Endodermal cell (in vitro differentiated cells): Measurements from ENCODE around the gene BUD31. TPM values are rescaled to one million over a fixed set of nuclear protein-coding genes. Genes with fewer than 3 reads are reported as not detected.
A peak's percentile ranks its signal among the peaks of the same experiment; 100 is the strongest.

ENCODE experiments used
- DNase-seq: peaks from one replicate; pipeline ENCODE4 v3.0.0-alpha.2; 2017
- H3K27ac ChIP-seq: 2 replicates; pipeline ENCODE4 v1.5.1; 2013; ENCODE audit warnings: mild to moderate bottlenecking, low read depth, low read length, moderate library complexity
- H3K27me3 ChIP-seq: 2 replicates; pipeline ENCODE4 v1.6.1; 2013; ENCODE audit warnings: mild to moderate bottlenecking, low read length, moderate library complexity; ENCODE audit not compliant: insufficient read depth, control insufficient read depth, poor library complexity, severe bottlenecking
- H3K36me3 ChIP-seq: 2 replicates; pipeline ENCODE4 v1.7.0; 2013; ENCODE audit warnings: mild to moderate bottlenecking, low read length, moderate library complexity; ENCODE audit not compliant: control insufficient read depth, insufficient read depth
- H3K4me1 ChIP-seq: one replicate; pipeline ENCODE4 v1.7.0; 2013; ENCODE audit warnings: low read length; ENCODE audit not compliant: control insufficient read depth, insufficient read depth
- H3K4me3 ChIP-seq: 2 replicates; pipeline ENCODE4 v1.5.1; 2013; ENCODE audit warnings: mild to moderate bottlenecking, low read length, moderate library complexity
- H3K9ac ChIP-seq: 2 replicates; pipeline ENCODE4 v1.6.1; 2013; ENCODE audit warnings: mild to moderate bottlenecking, low read length, moderate library complexity; ENCODE audit not compliant: poor library complexity, severe bottlenecking; ENCODE audit errors: extremely low read depth
- H3K9me3 ChIP-seq: 2 replicates; pipeline ENCODE4 v1.6.1; 2013; ENCODE audit warnings: mild to moderate bottlenecking, low read length, moderate library complexity; ENCODE audit not compliant: control insufficient read depth
- H3K27ac Mint-ChIP-seq: 2 replicates; pipeline ENCODE4 v1.8.0; 2020; ENCODE audit warnings: mixed read lengths
- H3K27me3 Mint-ChIP-seq: 2 replicates; pipeline ENCODE4 v1.8.0; 2021; ENCODE audit warnings: mild to moderate bottlenecking, mixed read lengths; ENCODE audit not compliant: insufficient read depth
- H3K36me3 Mint-ChIP-seq: 2 replicates; pipeline ENCODE4 v1.8.0; 2020; ENCODE audit warnings: low read depth, mixed read lengths
- H3K4me1 Mint-ChIP-seq: 2 replicates; pipeline ENCODE4 v1.8.0; 2020; ENCODE audit warnings: mixed read lengths
- H3K4me3 Mint-ChIP-seq: 2 replicates; pipeline ENCODE4 v1.8.0; 2020; ENCODE audit warnings: mild to moderate bottlenecking, moderate library complexity, mixed read lengths
- H3K9me3 Mint-ChIP-seq: 2 replicates; pipeline ENCODE4 v1.8.0; 2020; ENCODE audit warnings: mild to moderate bottlenecking, mixed read lengths
- WGBS, 2 experiments: methylation state at CpG; one replicate each; pipeline versions ENCODE4 v1.1.5 to v1.1.7; 2013; ENCODE audit warnings: missing lambda C conversion rate in 2 of 2, mixed read lengths in 1 of 2; ENCODE audit not compliant: insufficient coverage in 1 of 2, insufficient read length in 1 of 2; 5-methylcytosine and 5-hydroxymethylcytosine counted together
- total RNA-seq, 2 donors: library from RNA; stranded (reverse); fragmentation: NEBNext Ultra II Directional in 1 of 2; extraction: Animal tissue kit (Norgen Biotek cat#: 25700) in 1 of 2; gene quantifications; 2 replicates in 1 of 2; 3 replicates in 1 of 2; pipeline ENCODE4 v1.2.1, GENCODE V29; 2021
- TF ChIP-seq, protein P1 (sequence below): fragments of 200-600 bp; sonication (generic); conservative IDR thresholded peaks from 2 replicates; pipeline ENCODE4 v1.5.0; 2021; ENCODE audit warnings: antibody characterized with exemption, mild to moderate bottlenecking

The BUD31 gene
- total RNA-seq, 2 donors from 2014 or later = 102 to 117 TPM

DNA sequence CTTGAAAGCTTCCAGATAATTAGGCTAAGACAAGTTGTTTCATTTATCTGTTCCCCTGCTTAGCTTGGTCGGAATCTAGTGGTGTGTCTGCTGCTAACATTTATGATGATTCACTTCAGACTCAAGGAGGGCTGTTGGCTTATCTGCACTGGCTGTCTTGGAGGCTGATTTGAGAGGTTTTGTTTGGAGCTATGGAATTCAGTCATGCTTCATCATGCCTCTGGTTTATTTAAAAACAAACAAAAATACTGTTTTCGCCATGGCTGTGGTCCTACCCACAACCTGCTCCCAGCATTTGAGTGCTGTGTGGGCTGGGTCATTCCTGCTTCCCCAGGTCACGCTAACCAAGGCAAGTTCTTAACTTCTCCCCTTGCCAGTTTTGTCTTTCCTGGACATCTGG is 46.0 kb upstream of the BUD31 start:
- Histone ChIP-seq H3K4me3 (no peak overlapping the region), H3K4me1 (no peaks in the 10 kb centered on the region), H3K27me3 (no peaks in the 10 kb centered on the region), H3K36me3 (peaks cover 76% of the 10 kb centered on the region), H3K9ac (no peak overlapping the region), H3K27ac (no peak overlapping the region), H3K9me3 (no peaks in the 10 kb centered on the region)
- H3K4me3 Mint-ChIP-seq = no peak overlapping the region
- WGBS, 2 experiments = 93 to 100% methylated on average over 3 of the region's 3 CpGs
- H3K36me3 Mint-ChIP-seq = peaks cover 72% of the 10 kb centered on the region
- TF ChIP-seq, protein P1, sequence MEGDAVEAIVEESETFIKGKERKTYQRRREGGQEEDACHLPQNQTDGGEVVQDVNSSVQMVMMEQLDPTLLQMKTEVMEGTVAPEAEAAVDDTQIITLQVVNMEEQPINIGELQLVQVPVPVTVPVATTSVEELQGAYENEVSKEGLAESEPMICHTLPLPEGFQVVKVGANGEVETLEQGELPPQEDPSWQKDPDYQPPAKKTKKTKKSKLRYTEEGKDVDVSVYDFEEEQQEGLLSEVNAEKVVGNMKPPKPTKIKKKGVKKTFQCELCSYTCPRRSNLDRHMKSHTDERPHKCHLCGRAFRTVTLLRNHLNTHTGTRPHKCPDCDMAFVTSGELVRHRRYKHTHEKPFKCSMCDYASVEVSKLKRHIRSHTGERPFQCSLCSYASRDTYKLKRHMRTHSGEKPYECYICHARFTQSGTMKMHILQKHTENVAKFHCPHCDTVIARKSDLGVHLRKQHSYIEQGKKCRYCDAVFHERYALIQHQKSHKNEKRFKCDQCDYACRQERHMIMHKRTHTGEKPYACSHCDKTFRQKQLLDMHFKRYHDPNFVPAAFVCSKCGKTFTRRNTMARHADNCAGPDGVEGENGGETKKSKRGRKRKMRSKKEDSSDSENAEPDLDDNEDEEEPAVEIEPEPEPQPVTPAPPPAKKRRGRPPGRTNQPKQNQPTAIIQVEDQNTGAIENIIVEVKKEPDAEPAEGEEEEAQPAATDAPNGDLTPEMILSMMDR = no peak
- H3K27me3 Mint-ChIP-seq = no peaks in the 10 kb centered on the region
- no peaks in the 10 kb centered on the region for H3K9me3 Mint-ChIP-seq
- H3K27ac Mint-ChIP-seq = no peak overlapping the region
- no peaks in the 10 kb centered on the region for H3K4me1 Mint-ChIP-seq
- DNase-seq = no peak

DNA sequence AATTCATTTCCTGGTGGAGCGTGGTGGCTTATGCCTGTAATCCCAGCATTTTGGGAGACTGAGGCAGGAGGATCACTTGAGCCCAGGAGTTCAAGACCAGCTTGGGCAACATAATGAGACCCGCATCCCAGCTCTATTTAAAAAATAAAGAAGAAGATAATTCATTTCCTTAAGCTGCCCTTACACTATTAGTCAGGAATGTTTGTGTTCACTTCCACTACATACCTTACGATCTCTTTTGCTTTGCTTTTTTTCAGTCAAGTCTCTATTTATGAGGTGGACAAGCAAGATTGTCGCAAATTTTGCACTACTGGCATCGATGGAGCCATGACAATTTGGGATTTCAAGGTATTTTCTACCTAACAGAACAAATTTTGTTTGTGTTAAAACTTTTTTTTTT is 45.5 kb upstream of the BUD31 start:
- H3K4me3 ChIP-seq = no peak overlapping the region
- no peaks in the 10 kb centered on the region for H3K9me3 Mint-ChIP-seq
- no peaks in the 10 kb centered on the region for H3K9me3 ChIP-seq
- no peak overlapping the region for H3K4me3 Mint-ChIP-seq
- no peak overlapping the region for H3K27ac ChIP-seq
- no peaks in the 10 kb centered on the region for H3K27me3 Mint-ChIP-seq
- no peaks in the 10 kb centered on the region for H3K4me1 Mint-ChIP-seq
- H3K36me3 Mint-ChIP-seq = peaks cover 67% of the 10 kb centered on the region
- TF ChIP-seq, protein P1 = no peak
- 97 to 100% methylated on average over 3 to 5 of the region's 5 CpGs for WGBS, 2 experiments
- no peak overlapping the region for H3K27ac Mint-ChIP-seq
- H3K36me3 ChIP-seq = peaks cover 71% of the 10 kb centered on the region
- H3K27me3 ChIP-seq = no peaks in the 10 kb centered on the region
- DNase-seq = no peak
- H3K4me1 ChIP-seq = no peaks in the 10 kb centered on the region
- H3K9ac ChIP-seq = no peak overlapping the region

DNA sequence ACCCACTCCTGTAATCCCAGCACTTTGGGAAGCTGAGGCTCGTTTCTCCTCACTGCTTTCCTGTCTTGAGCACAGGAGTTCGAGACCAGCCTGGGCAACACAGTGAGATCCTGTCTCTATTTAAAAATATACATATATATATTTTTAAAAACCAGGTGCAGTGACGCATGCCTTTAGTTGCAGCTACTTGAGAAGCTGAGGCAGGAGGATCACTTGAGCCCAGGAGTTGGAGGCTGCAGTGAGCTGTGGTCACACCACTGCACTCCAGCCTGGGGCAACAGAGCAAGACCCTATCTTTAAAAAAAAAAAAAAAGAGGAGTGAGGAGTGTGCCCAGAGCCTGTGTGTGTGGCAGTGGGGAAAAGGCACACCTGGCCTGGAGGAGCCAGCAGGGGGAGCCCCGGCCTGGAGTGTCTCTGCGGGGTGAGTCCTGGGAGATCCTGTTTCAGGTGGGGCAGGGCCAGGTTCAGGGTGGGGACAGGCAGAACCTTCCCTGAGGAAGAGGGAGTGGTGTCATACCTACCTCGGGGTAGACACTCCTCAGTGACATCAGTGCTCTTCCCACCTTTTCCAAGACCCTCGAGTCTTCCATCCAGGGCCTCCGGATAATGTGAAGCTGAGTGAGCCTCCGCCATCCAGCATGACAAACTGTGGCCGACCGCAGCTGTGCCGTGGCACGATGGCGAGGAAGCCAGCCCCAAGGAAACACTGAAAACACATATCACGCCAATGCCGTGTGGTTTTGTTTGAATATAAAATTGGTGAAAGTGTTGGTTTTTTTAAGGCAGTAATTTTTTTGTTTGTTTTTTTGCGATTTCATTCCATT is 43.2 kb upstream of the BUD31 start:
- H3K9me3 Mint-ChIP-seq = no peaks in the 10 kb centered on the region
- H3K36me3 Mint-ChIP-seq = peaks cover 58% of the 10 kb centered on the region
- no peaks in the 10 kb centered on the region for H3K27me3 Mint-ChIP-seq
- no peak overlapping the region for H3K4me3 Mint-ChIP-seq
- H3K27me3 ChIP-seq = no peaks in the 10 kb centered on the region
- H3K27ac ChIP-seq = no peak overlapping the region
- no peaks in the 10 kb centered on the region for H3K4me1 Mint-ChIP-seq
- H3K4me1 ChIP-seq = no peaks in the 10 kb centered on the region
- TF ChIP-seq, protein P1 = peak; percentile 78
- no peak overlapping the region for H3K9ac ChIP-seq
- H3K36me3 ChIP-seq = peaks cover 64% of the 10 kb centered on the region
- DNase-seq = peak; percentile 88
- no peak overlapping the region for H3K4me3 ChIP-seq
- no peaks in the 10 kb centered on the region for H3K9me3 ChIP-seq
- WGBS, 2 experiments = 87% methylated on average over 3 to 17 of the region's 17 CpGs
- H3K27ac Mint-ChIP-seq = no peak overlapping the region
